Right forelimb (tissue), 1 donor: Measurements from ENCODE around the gene NIF3L1.

ENCODE experiments used
- DNase-seq: peaks from one replicate; pipeline ENCODE4 v3.0.0-alpha.2; 2018

The NIF3L1 gene, protein sequence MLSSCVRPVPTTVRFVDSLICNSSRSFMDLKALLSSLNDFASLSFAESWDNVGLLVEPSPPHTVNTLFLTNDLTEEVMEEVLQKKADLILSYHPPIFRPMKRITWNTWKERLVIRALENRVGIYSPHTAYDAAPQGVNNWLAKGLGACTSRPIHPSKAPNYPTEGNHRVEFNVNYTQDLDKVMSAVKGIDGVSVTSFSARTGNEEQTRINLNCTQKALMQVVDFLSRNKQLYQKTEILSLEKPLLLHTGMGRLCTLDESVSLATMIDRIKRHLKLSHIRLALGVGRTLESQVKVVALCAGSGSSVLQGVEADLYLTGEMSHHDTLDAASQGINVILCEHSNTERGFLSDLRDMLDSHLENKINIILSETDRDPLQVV

DNA sequence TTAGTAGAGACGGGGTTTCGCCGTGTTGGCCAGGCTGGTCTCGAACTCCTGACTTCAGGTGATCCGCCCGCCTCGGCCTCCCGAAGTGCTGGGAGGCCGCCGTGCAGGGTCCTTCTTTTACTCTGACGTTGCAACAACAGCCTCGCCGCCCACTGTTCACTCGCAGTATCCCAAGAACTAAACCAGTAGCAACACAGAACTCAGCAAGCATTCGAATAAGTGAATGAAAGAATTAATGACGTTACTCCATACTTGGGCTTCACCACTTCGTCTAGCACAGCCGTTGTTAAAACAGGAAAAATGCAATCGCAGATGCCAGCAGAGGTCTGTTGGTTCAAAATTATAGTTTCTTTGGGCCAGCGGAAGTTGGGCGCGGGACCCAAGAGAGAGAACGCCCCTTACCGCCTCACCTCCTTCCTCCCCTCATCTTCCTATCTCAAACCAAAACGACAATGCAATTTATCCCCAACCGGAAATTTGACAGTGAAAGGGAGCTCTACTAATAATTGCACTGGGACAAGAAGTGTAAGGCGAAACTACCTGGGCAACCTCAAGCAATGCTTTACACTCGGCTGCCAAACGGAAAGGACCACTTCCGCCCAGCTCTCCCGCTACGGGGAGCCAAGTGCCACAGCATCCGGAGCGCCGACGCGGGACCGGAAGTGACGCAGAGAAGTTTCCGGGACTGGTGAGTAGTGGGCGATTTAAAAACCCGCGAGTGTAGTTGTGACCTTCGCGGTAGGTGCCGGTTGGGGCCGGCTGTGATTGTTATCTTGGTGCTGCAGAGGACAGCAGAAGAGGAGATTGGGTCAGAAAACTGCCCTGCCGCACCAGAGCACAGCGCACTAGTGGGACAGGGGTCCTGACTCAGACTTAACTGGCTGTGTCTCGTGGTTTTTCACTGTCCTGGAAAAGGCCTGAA lies at the start of gene NIF3L1, which contains the start of gene PPIL3:
TSS of gene NIF3L1 (plus strand) at position 668 of the 922 bp plus-strand sequence. CDS start 2,573 bp downstream, outside the sequence.
TSS of gene PPIL3 (minus strand) at position 374 of the 922 bp plus-strand sequence. CDS start 1,462 bp downstream, outside the sequence.
- DNase-seq = peak; percentile 98

DNA sequence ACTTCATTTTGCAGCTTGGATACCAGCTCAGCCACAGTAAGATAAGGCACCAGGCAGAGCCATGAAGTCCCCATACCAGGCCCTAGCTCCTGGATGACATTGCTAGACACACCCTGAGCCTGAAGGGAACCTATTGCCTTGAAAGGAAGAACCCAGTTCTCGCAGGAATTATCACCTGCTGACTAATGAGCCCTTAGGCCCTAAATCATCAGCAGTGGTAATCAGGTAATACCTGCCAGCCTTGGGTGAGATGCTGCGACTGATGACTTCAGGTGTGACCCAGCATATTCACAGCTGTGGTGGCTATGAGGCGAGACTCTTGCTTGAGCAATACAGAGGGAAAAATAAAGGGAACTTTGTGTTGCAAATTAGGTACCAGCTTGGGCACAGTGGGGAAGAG lies 49.7 kb upstream of the NIF3L1 start:
- no peak for DNase-seq

DNA sequence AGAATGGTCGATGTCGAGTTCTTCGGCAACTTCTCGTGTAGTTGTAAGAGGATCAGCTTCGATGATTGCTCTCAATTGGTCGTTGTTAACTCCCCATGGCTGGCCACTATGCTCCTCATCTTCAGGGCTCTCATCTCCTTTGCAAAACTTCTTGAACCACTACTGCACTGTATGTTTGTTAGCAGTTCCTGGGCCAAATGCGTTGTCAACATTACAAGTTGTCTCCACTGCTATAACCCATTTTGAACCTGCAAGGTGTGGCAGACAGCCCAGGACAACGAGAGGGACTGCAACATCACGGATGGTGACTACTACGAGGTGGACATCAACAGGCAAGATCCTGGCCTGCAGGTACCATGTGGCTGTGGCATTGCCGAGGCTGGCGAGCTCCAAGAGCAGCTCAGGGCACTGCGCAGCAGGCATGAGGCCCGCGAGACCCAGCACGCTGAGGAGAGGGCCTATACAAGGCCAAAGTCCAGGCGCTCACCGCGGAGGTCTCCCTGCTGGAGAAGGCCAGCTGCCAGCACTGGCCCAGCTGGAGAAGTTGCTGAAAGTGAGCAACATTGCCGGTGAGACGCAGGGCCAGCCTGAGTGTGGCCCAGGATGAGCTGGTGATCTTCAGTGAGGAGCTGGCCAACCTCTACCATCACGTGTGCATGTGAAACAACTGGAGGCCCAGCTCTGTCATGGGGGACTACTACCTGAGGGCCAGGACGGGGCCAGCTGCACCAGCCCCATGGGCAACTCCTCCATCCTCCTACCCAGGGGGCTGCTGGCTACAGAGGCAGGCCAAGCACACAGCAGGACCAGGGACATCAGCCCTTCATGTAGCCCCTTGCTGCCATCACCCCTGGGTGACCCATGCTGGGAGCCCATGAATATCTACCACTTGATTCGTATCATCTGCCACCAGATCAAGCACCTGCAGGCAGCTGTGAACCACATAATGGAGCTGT lies 44.9 kb upstream of the NIF3L1 start:
- no peak for DNase-seq

DNA sequence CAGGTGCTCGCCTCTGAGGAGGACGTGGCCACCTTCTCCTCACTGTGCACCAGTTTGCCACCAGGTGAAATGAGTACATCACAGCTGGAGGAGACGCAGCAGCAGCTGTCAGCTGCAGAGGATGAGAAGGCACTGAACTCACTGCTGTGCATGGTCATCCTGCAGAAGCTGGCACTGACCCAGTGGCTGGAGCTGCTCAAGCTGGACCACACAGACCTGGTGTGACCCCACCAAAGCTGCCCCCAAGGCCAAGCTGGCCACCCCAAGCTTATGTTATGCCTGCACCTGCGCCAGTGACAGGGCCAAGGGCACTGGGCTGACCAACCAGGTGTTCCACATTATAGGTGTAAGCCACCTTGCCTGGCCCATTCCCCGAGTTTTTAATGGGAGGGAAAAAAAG lies 44.0 kb upstream of the NIF3L1 start:
- no peak for DNase-seq

DNA sequence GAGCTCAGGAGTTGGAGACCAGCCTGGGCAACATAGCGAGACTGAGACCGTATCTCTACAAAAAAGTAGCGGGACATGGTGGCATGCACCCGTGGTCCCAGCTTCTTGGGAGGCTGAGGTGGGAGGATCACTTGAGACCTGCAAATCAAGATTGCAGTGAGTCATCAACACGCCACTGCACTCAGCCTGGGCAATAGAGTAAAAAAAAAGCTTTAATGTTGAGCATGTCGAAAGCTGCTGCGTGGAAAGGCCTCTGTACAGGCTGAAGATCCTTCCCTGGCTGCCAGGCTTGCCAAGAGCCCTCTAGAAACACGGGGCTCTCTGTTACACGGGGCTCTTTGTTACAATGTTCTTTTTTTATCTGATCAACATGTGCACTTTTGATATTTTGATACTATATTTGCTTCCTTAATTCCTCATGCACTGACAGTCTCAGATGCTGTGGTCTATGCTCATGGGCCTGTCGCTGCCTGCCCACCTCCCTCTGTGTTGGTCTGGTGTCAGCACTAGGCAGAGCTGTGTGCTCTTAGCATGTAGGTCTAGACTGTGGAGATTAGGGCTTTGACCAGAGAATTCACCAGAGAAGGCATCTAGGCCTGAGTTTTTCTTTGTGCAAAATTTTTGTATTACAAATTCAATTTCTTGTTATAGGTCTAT lies 43.4 kb upstream of the NIF3L1 start:
- DNase-seq = no peak

DNA sequence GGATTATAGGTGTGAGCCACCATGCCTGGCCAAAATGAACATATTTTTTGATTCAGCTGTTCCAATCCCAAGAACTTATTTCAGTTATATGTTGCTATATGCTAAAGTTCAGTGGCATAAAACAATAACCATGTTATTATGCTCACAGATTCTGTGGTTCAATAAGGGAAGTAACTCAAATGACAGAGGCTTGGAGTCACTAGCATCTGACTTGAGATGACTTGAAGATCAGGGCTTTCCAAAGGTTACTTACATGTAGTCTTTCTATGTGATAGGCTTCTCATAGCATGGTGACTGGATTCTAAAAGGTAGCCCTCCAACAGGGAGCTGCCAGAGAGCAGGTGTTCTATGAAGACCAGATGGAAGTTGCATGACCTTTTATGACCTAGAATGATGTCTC lies 41.9 kb upstream of the NIF3L1 start:
- DNase-seq = no peak

DNA sequence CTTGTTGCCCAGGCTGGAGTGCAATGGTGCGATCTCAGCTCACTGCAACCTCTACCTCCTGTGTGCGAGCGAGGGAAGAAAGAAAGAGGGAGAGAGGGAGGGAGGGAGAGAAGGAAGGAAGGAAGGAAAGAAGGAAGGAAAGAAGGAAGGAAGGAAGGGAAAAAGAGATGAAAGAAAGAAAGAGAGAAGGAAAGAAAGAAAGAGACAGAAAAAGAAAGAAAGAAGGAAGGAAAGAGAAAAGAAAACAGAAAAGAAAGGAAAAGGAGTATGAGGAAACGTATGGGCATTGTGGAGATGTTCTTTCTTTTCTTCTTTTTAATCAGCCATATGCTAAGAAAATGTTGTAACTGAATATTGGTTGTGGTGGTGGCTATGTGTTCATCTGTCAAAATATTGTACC lies 41.2 kb upstream of the NIF3L1 start:
- no peak for DNase-seq

DNA sequence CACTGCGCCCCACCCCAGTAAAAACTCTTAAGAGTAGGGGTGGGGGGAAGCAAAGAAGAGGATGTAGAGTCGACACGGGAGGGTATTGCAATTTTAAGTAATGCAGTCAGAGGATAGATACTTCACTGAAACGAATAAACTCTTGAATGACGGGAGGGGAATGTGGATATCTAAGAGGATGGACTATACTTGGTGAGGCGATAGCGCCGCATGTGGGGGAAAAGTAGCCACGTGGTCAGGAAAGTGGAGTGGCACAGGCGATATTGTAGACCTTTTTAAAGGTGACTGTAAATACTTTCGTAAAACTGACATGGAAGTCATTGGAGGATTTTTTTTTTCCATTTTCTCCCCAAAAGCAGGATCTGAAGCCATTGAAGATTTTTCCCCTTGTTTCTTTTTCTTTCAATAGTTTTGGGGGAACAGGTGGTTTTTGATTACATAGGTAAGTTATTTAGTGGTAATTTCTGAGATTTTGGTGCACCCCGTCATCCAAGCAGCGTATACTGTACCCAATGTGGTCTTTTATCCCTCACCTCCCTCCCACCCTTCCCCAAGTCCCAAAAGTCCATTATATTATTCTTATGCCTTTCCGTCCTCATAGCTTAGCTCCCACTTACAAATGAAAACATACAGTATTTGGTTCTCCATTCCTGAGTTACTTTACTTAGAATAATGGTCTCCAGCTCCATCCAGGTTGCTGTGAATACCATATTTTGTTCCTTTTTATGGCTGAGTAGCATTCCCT lies 38.5 kb upstream of the NIF3L1 start:
- no peak for DNase-seq

DNA sequence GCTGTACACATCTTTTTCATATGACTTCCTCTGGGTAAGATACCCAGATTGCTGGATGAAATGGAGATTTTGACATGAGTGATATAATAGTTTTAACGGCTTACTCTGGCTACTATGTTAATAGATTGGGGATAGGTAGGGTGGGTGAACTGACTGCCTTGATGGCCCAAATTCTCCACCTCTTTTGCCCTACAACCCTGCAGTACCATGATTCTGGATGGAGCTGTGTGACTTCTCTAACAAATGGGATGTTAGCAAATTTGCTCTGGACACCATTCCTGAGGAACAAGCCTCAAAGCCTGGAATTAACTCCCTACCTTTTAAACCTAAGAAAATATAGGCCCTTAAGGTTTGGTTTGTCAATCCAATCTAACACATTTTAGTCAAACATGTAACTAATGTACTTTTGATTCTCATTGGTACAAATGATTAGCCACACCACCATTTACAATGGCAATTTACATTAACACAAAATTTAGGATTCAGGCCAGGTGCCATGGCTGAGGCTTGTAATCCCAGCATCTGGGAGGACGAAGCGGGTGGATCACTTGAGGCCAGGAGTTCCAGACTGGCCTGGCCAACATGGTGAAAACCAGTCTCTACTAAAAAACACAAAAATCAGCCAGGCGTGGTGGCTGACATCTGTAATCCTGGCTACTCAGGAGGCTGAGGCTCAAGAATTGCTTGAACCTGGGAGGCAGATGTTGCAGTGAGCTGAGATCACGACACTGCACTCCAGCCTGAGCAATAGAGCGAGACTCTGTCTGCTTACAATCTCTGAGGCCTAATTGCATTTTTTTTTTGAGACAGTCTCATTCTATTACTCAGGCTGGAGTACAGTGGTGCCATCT lies 37.5 kb upstream of the NIF3L1 start:
- no peak for DNase-seq

DNA sequence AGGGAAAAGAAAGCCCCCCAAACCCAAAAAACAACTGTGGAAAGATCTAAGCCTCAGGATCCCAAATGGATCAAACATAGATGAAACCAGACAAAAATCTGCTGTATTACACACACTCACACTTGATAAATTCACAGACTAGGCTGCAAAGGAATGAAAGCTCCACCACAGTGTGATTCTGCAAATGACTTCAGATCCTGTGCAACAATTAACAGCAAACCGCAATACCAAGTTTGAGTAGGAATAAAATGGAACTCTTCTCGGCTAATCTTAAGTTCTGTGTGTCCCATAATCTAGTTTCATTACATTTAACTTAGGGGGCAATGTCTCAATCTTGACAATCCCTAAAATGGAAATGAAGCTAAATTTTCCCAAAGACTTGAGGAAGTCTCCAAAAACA lies 36.6 kb upstream of the NIF3L1 start:
- no peak for DNase-seq

DNA sequence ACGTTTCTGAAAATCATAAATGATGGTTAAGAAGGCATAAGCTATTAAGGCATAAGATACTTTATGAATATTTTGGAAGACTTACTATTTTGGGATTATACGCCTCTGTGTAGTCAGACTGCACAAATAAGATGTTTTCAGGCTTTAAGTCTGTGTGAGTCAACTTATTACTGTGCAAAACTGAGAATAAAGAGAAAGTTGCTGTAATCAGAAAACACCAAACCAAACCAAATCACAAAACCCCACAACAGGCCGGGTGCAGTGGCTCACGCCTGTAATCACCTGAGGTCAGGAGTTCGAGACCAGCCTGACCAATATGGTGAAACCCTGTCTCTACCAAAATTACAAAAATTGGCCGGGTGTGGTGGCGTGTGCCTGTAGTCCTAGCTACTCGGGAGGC lies 32.4 kb upstream of the NIF3L1 start:
- no peak for DNase-seq

DNA sequence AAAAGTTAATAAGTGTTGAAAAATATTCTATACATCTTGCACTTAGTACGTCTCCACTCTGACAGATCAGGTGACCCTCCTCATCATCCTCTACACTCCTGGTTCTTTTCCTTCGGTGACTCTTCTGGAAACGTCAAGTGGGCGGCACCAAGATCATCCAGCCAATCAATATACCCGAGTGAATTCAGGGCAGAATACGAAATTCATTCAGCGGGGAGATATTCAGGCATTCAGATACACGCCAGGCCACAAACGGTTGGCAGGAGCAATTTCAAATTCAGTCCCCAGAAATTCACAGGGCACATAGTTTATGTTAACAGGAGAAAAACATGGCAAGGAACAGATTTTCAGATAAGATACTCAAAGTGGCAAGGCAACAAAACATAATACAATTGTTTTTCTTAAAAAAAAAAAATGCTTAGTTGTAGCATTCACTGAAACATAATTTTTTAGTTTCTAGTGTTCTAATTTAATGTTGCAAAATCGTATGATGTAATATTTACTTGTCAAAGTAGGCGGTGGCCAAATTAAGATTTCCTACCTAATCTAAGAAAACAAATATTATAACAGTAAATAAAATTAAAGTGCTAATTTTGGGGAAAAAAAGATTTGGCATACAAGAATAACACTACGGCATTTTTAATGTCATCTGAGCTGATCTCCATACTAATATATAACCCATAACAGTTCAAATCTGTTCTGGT lies 28.9 kb upstream of the NIF3L1 start:
- no peak for DNase-seq

DNA sequence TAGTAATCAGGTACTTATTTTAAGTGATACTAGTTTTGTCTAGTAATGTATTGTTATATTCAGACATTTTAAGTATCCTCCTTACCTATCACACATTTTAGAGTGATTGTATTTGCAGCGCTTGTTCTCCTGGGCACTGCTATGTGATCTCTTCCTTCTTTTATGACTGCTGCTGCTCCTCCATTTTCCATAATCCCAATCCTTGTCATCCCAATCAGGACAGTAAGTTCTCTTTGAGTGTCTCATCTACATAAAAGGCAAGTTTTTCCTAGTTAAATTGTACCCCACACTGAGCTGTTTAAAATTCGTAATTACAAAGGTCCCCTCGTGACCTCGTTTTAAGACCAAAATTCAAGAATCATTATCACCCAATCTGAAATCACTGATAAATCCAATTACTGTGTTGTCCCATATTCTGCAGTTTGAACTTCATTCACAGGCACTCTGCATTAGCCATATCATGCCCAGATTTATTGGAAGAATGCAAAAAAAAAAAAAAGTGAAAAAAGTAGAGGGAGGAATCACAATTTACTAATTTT lies 27.5 kb upstream of the NIF3L1 start:
- DNase-seq = no peak

DNA sequence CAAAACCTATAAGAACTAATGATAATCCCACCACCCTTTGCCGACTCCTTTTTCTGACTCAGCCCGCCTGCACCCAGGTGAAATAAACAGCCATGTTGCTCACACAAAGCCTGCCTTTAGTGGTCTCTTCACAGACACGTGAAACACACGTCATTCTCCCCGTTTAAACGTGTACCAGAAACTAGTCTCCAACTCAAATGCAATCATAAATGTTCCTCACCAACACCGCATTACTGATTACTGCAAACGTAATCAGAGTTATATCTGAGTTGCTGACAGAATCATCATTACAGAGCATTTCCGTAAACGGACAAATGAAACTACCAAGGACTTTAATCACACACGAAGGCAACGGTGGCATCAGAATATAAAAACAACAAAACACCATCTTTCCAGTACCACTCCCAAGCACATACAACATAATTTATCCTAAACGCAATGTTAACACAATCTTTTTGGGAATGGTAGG lies 26.6 kb upstream of the NIF3L1 start:
- no peak for DNase-seq

DNA sequence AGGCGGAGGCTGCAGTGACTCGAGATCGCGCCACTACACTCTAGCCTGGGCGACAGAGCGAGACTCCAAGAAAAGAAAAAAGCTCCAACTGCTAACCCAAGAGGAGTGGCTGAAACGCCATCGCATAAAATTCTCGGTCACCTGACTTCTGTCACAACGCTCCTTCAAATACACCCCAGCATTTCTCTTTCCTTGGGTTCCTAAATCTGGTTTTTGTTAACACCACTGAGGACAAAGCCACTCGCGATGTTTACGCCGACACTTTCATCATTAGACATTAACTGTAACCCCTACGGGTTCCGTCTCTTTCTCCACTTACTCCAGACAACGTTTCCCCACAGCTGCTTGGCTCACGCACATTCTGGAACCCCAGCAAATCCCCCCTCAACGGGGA lies 25.4 kb upstream of the NIF3L1 start:
- no peak for DNase-seq

DNA sequence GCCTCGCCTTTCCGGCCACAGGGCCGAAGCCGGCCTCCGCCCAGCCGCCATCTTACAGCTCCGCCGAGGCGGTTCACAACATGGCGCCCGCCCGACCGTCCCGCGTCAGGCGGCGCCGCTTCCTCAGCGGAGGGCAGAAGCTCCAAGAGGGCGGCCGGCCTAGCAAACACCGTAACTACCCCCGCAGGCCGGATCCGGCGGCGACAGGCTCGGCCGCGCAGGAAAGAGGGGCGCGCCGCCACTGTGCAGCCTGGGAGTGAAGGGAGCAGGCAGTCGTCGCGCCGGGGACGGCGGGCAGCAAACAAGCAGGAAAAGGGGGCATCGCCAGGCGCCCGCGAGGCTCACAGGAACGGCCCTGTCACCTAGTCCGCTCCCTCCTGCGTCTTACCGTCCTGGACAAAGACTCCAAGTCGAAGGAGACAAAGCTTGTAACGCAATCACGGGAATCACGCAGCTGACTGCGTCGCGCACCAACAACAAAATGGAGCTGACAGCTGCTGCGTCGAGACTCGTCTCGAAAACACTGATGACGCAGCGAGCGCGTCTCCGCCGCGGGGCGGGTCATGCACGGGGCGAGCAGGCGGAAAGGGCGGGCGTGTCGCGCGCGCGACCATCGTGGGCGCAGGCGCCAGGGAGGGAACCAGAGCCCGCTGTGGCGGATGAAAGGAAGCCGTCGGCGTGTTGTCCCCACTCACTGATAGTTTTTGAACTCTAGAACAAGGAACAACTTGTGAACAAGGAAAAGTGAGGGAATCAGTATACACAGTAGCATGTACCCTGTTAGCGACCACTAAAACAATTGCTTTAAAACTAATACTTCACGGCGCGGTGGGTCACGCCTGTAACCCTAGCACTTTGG lies 24.8 kb upstream of the NIF3L1 start, which contains the start of gene CLK1:
TSS of gene CLK1 (minus strand) at position 483 of the 859 bp plus-strand sequence. CDS start 2,796 bp downstream, outside the sequence.
- DNase-seq = peak; percentile 98

DNA sequence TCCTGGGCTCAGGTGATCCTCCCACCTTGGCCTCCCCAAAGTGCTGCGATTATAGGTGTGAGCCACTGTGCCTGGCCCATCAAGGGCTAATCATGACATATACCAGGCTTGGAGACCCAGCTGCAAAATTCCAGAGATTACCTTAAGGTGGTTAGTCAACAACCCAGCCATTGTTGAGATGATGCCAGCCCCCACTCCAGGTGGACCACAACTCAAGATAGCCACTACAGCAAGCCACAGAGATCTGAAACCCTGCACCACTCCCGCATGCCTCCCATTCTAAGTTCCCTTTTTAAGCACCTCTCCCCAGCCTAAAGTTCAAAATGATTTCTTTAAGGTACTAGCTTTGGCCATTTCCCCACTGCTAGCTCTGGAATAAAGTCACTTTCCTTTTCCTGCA lies 20.2 kb upstream of the NIF3L1 start:
- no peak for DNase-seq

DNA sequence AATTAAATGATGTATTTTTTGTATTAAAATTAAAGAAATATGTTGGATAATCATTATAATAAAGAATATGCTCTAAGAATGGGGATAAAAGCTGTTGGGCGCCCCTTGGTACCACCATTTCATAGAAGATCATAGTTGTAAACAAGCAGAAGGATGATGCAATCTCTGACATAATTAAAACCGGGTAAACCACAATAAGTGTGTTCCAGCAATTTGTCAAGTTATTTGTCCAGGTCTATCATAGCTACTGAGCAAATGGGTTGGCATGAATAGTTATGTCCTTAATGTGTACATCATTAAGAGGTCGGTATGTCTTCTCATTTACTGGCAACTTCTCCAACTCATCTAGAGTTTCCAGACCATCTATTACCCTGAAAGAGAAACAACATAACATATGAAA lies 18.0 kb upstream of the NIF3L1 start:
- DNase-seq = no peak
